Smooth muscle cell (in vitro differentiated cells): ENCODE results near the gene MAP3K20. TPM values are rescaled to one million over a fixed set of nuclear protein-coding genes. Genes with fewer than 3 reads are reported as not detected.

Experiments used
- DNase-seq: peaks from one replicate; lab custom pipeline; 2025; ENCODE audit not compliant: unreplicated experiment; lab: John Stamatoyannopoulos, UW
- H2AFZ ChIP-seq: fragments of 200-600 bp; sonication (generic); 2 replicates; pipeline ENCODE4 v1.6.0; 2016; ENCODE audit warnings: antibody characterized with exemption, low read depth, mild to moderate bottlenecking
- H3F3A ChIP-seq: fragments of 200-600 bp; sonication (generic); 2 replicates; pipeline ENCODE4 v1.6.0; 2017; ENCODE audit warnings: antibody characterized with exemption, low read depth
- H3K27ac ChIP-seq: fragments of 200-600 bp; sonication (generic); 2 replicates; pipeline ENCODE4 v1.5.1; 2016; ENCODE audit warnings: low read depth, mild to moderate bottlenecking
- H3K27me3 ChIP-seq: fragments of 200-600 bp; sonication (generic); 2 replicates; pipeline ENCODE4 v1.6.1; 2016; ENCODE audit warnings: low read depth, mild to moderate bottlenecking
- H3K36me3 ChIP-seq: fragments of 200-600 bp; sonication (generic); 2 replicates; pipeline ENCODE4 v1.5.1; 2016; ENCODE audit warnings: low read depth
- H3K4me1 ChIP-seq: fragments of 200-600 bp; sonication (generic); 2 replicates; pipeline ENCODE4 v1.5.1; 2016; ENCODE audit warnings: low read depth
- H3K4me2 ChIP-seq: fragments of 200-600 bp; sonication (generic); 2 replicates; pipeline ENCODE4 v1.6.0; 2016; ENCODE audit warnings: mild to moderate bottlenecking
- H3K4me3 ChIP-seq: fragments of 200-600 bp; sonication (generic); 2 replicates; pipeline ENCODE4 v1.5.1; 2016; ENCODE audit warnings: mild to moderate bottlenecking
- H3K79me2 ChIP-seq: fragments of 200-600 bp; sonication (generic); 2 replicates; pipeline ENCODE4 v1.6.0; 2016; ENCODE audit warnings: low read depth, mild to moderate bottlenecking
- H3K9ac ChIP-seq: fragments of 200-600 bp; sonication (generic); 2 replicates; pipeline ENCODE4 v1.6.0; 2016; ENCODE audit warnings: low read depth
- H3K9me3 ChIP-seq: fragments of 200-600 bp; sonication (generic); replicated peaks from 2 replicates; pipeline ENCODE4 v1.5.1; 2016; ENCODE audit warnings: low read depth
- H4K20me1 ChIP-seq: fragments of 200-600 bp; sonication (generic); 2 replicates; pipeline ENCODE4 v1.6.0; 2016; ENCODE audit warnings: low read depth
- WGBS: methylation state at CpG from one replicate; pipeline ENCODE4 v1.1.7; 2016; ENCODE audit warnings: low lambda C conversion rate; 5-methylcytosine and 5-hydroxymethylcytosine counted together
- polyA plus RNA-seq: library from polyadenylated mRNA; unstranded; fragments of >200 nt; fragmentation: Nextera tagmentation; extraction: Ambion mirVana; gene quantifications from 2 replicates; pipeline ENCODE4 v1.2.1, GENCODE V29; 2016
- total RNA-seq: library from RNA; depleted of rRNA; stranded (reverse); fragments of >200 nt; gene quantifications from 2 replicates; pipeline ENCODE4 v1.2.3, GENCODE V29; 2014
- TF ChIP-seq, protein P1 (sequence below): fragments of 200-600 bp; sonication (generic); IDR thresholded peaks from 2 replicates; pipeline ENCODE4 v1.5.1; 2017; ENCODE audit warnings: borderline replicate concordance, mild to moderate bottlenecking, antibody characterized with exemption; ENCODE audit not compliant: insufficient read depth, poor library complexity, severe bottlenecking

The MAP3K20 gene
- total and polyA plus RNA-seq, 2 experiments from 2014 or later, result 25.8 to 29.2 TPM

DNA sequence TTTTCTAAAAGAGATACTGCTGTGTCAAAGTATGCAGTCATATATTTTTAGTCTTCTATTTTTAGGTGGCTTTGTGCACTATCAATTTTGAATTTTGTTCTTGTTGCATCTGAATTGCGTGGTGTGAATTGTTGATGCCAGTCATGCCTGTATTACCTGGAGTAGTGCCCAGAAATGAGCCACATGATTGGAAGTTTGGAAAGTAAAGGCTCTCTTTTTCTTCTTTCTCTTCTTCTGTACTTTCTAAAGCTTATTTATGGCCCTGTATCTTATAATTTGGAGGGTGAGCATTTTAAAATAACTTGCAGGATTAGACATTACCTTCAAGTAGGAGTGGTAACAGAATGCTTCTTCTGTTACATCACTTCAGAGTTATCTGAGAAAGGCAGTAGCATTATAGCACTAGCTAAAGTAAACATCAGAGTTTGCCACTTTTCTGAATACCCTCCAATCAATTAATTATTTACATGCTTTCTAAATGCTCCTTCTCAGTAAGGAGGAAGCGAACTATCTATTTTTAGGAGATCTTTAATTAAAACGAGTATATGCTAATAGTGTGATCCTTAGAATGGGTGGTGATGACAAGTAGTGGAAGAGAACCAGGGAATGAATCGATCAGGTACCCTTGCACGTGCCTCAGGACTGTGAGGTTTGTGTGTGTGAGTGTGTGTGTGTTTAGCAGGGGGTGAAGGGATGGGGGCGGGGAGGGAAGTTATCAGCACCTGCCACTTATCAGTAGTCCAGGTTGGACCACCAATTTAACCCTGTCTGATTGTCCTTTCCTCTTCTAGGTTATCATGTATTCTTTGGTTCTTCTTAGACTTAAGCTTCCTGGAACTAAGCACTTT, 112.5 kb downstream of the MAP3K20 start:
- Histone ChIP-seq H2AFZ (no peak overlapping the region), H3K36me3 (no peaks in the 10 kb centered on the region), H3K79me2 (no peaks in the 10 kb centered on the region), H3K27ac (no peak overlapping the region), H4K20me1 (no peaks in the 10 kb centered on the region), H3F3A (peaks cover 15% of the 10 kb centered on the region), H3K9me3 (no peaks in the 10 kb centered on the region), H3K4me2 (peak overlapping the region; percentile 8), H3K27me3 (no peaks in the 10 kb centered on the region), H3K9ac (no peak overlapping the region), H3K4me1 (peaks cover 12% of the 10 kb centered on the region), H3K4me3 (no peak overlapping the region)
- WGBS, result 91% methylated on average over 6 of the region's 6 CpGs
- DNase-seq, result no peak
- TF ChIP-seq, protein P1, sequence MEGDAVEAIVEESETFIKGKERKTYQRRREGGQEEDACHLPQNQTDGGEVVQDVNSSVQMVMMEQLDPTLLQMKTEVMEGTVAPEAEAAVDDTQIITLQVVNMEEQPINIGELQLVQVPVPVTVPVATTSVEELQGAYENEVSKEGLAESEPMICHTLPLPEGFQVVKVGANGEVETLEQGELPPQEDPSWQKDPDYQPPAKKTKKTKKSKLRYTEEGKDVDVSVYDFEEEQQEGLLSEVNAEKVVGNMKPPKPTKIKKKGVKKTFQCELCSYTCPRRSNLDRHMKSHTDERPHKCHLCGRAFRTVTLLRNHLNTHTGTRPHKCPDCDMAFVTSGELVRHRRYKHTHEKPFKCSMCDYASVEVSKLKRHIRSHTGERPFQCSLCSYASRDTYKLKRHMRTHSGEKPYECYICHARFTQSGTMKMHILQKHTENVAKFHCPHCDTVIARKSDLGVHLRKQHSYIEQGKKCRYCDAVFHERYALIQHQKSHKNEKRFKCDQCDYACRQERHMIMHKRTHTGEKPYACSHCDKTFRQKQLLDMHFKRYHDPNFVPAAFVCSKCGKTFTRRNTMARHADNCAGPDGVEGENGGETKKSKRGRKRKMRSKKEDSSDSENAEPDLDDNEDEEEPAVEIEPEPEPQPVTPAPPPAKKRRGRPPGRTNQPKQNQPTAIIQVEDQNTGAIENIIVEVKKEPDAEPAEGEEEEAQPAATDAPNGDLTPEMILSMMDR, result no peak

DNA sequence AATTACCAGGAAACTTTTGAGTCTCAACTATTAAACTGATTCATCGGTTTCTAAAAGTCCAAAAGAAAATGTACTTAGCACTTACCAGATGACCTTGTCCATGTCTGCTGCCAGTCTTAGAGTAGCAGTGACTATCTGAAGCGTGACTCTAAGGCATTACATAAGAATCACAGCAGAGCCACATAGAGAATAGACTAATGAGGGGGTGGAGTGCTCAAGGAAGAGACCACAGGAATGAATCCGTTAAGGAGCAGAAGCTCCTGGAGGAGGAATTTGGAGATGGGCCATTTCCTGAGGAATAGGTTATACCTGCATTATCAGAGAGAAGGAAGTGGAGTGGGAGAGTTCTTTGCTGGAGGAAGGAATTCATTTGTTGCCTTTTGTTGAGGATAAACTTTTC, 116.0 kb downstream of the MAP3K20 start:
- H4K20me1 ChIP-seq, result no peaks in the 10 kb centered on the region
- DNase-seq, result no peak
- H3K36me3 ChIP-seq, result no peaks in the 10 kb centered on the region
- no peaks in the 10 kb centered on the region for H3F3A ChIP-seq
- H3K79me2 ChIP-seq, result no peaks in the 10 kb centered on the region
- no peak overlapping the region for H3K9ac ChIP-seq
- H3K27ac ChIP-seq, result peak overlapping the region; percentile 53
- TF ChIP-seq, protein P1, result no peak
- H3K4me3 ChIP-seq, result no peak overlapping the region
- H3K4me2 ChIP-seq, result peak overlapping the region; percentile 25
- H2AFZ ChIP-seq, result no peak overlapping the region
- WGBS, result 28% methylated on average over 3 of the region's 3 CpGs
- H3K9me3 ChIP-seq, result no peaks in the 10 kb centered on the region
- H3K4me1 ChIP-seq, result peaks cover 34% of the 10 kb centered on the region
- H3K27me3 ChIP-seq, result no peaks in the 10 kb centered on the region

DNA sequence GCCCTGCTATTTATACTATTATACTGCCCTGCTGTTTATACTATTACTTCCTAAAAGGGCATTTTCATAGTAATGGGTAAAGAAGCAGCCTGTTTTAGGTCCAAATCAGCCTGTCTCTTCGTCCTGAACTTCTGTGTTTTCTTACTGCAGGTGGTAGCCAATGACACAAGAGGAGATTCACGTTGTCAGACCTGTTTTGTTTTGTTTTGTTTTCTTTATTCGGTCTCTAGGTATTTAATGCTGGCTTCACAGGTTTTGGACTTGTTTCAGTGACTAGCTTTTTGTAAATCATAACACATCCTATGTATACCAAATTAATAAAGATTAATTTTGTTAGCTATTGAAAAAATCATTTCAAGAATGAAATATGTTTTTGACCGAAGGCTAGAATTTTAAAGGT, 116.4 kb downstream of the MAP3K20 start:
- H3K4me2 ChIP-seq, result peak overlapping the region; percentile 25

More for the DNA sequence above, 116.4 kb downstream of the MAP3K20 start:
- Histone ChIP-seq H3K27ac (peak overlapping the region; percentile 53), H3K79me2 (no peaks in the 10 kb centered on the region), H3K4me3 (no peak overlapping the region), H3F3A (no peaks in the 10 kb centered on the region), H2AFZ (no peak overlapping the region), H3K9ac (peak overlapping the region; percentile 11), H3K4me1 (peaks cover 34% of the 10 kb centered on the region), H3K27me3 (no peaks in the 10 kb centered on the region), H3K9me3 (no peaks in the 10 kb centered on the region), H4K20me1 (no peaks in the 10 kb centered on the region), H3K36me3 (no peaks in the 10 kb centered on the region)
- TF ChIP-seq, protein P1, result no peak
- DNase-seq, result no peak
- 66% methylated on average over 4 of the region's 4 CpGs for WGBS
